Smooth muscle cell (in vitro differentiated cells): Measurements from ENCODE around the gene PDK3. TPM values are rescaled to one million over a fixed set of nuclear protein-coding genes. Genes with fewer than 3 reads are reported as not detected.

ENCODE experiments used
- DNase-seq: peaks from one replicate; lab custom pipeline; 2025; ENCODE audit not compliant: unreplicated experiment; lab: John Stamatoyannopoulos, UW
- H2AFZ ChIP-seq: fragments of 200-600 bp; sonication (generic); 2 replicates; pipeline ENCODE4 v1.6.0; 2016; ENCODE audit warnings: antibody characterized with exemption, low read depth, mild to moderate bottlenecking
- H3F3A ChIP-seq: fragments of 200-600 bp; sonication (generic); 2 replicates; pipeline ENCODE4 v1.6.0; 2017; ENCODE audit warnings: antibody characterized with exemption, low read depth
- H3K27ac ChIP-seq: fragments of 200-600 bp; sonication (generic); 2 replicates; pipeline ENCODE4 v1.5.1; 2016; ENCODE audit warnings: low read depth, mild to moderate bottlenecking
- H3K27me3 ChIP-seq: fragments of 200-600 bp; sonication (generic); 2 replicates; pipeline ENCODE4 v1.6.1; 2016; ENCODE audit warnings: low read depth, mild to moderate bottlenecking
- H3K36me3 ChIP-seq: fragments of 200-600 bp; sonication (generic); 2 replicates; pipeline ENCODE4 v1.5.1; 2016; ENCODE audit warnings: low read depth
- H3K4me1 ChIP-seq: fragments of 200-600 bp; sonication (generic); 2 replicates; pipeline ENCODE4 v1.5.1; 2016; ENCODE audit warnings: low read depth
- H3K4me2 ChIP-seq: fragments of 200-600 bp; sonication (generic); 2 replicates; pipeline ENCODE4 v1.6.0; 2016; ENCODE audit warnings: mild to moderate bottlenecking
- H3K4me3 ChIP-seq: fragments of 200-600 bp; sonication (generic); 2 replicates; pipeline ENCODE4 v1.5.1; 2016; ENCODE audit warnings: mild to moderate bottlenecking
- H3K79me2 ChIP-seq: fragments of 200-600 bp; sonication (generic); 2 replicates; pipeline ENCODE4 v1.6.0; 2016; ENCODE audit warnings: low read depth, mild to moderate bottlenecking
- H3K9ac ChIP-seq: fragments of 200-600 bp; sonication (generic); 2 replicates; pipeline ENCODE4 v1.6.0; 2016; ENCODE audit warnings: low read depth
- H3K9me3 ChIP-seq: fragments of 200-600 bp; sonication (generic); replicated peaks from 2 replicates; pipeline ENCODE4 v1.5.1; 2016; ENCODE audit warnings: low read depth
- H4K20me1 ChIP-seq: fragments of 200-600 bp; sonication (generic); 2 replicates; pipeline ENCODE4 v1.6.0; 2016; ENCODE audit warnings: low read depth
- WGBS: methylation state at CpG from one replicate; pipeline ENCODE4 v1.1.7; 2016; ENCODE audit warnings: low lambda C conversion rate; 5-methylcytosine and 5-hydroxymethylcytosine counted together
- polyA plus RNA-seq: library from polyadenylated mRNA; unstranded; fragments of >200 nt; fragmentation: Nextera tagmentation; extraction: Ambion mirVana; gene quantifications from 2 replicates; pipeline ENCODE4 v1.2.1, GENCODE V29; 2016
- total RNA-seq: library from RNA; depleted of rRNA; stranded (reverse); fragments of >200 nt; gene quantifications from 2 replicates; pipeline ENCODE4 v1.2.3, GENCODE V29; 2014
- TF ChIP-seq, protein P1 (sequence below): fragments of 200-600 bp; sonication (generic); IDR thresholded peaks from 2 replicates; pipeline ENCODE4 v1.5.1; 2017; ENCODE audit warnings: borderline replicate concordance, mild to moderate bottlenecking, antibody characterized with exemption; ENCODE audit not compliant: insufficient read depth, poor library complexity, severe bottlenecking

The PDK3 gene
- total and polyA plus RNA-seq, 2 experiments from 2014 or later, result 27.1 to 30.7 TPM

- no peak overlapping the region for H3K4me2 ChIP-seq
- WGBS, result 91% methylated on average over 5 of the region's 5 CpGs
Measured at GRCh38 chrX:24561121-24561520, 96.0 kb downstream of the PDK3 start.

DNA sequence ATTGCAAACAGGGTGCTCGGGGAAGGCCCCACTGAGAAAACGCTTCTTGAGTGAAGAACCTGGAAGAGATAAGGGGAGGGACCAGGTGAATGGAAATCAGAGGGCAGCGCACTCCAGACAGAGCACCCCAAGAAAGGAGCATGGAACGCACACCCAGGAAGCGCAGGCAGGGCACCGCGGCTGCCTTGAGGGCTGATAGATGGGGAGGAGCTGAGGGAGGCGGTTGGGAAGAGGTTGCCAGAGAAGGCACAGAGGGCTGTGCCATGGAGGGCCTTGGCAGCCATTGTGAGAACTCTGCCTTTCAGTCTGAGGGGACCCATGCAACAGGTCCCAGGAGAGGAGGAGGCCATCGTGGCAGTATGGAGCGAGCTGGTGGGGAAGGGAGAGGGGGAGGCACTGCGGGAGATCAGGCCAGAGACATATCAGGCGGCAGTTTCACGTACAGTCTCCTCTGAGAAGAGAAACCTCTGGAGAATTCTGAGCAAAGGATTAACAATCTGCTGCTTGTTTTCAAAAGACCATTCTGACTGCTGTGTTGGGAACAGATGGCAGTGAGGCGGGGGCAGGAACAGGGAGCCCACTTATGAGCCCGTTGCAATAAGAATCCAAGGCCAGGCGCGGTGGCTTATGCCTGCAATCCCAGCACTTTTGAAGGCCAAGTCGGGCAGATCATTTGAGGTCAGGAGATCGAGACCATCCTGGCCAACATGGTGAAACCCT is 98.4 kb downstream of the PDK3 start:
- H2AFZ ChIP-seq, result no peak overlapping the region
- H3K79me2 ChIP-seq, result no peaks in the 10 kb centered on the region
- TF ChIP-seq, protein P1, sequence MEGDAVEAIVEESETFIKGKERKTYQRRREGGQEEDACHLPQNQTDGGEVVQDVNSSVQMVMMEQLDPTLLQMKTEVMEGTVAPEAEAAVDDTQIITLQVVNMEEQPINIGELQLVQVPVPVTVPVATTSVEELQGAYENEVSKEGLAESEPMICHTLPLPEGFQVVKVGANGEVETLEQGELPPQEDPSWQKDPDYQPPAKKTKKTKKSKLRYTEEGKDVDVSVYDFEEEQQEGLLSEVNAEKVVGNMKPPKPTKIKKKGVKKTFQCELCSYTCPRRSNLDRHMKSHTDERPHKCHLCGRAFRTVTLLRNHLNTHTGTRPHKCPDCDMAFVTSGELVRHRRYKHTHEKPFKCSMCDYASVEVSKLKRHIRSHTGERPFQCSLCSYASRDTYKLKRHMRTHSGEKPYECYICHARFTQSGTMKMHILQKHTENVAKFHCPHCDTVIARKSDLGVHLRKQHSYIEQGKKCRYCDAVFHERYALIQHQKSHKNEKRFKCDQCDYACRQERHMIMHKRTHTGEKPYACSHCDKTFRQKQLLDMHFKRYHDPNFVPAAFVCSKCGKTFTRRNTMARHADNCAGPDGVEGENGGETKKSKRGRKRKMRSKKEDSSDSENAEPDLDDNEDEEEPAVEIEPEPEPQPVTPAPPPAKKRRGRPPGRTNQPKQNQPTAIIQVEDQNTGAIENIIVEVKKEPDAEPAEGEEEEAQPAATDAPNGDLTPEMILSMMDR, result no peak
- no peak overlapping the region for H3K27ac ChIP-seq
- H3K27me3 ChIP-seq, result no peaks in the 10 kb centered on the region
- H3F3A ChIP-seq, result no peaks in the 10 kb centered on the region
- WGBS, result 91% methylated on average over 19 of the region's 19 CpGs
- H4K20me1 ChIP-seq, result no peaks in the 10 kb centered on the region
- no peak overlapping the region for H3K9ac ChIP-seq
- no peaks in the 10 kb centered on the region for H3K4me1 ChIP-seq
- DNase-seq, result no peak
- no peak overlapping the region for H3K4me2 ChIP-seq
- H3K4me3 ChIP-seq, result no peak overlapping the region
- no peaks in the 10 kb centered on the region for H3K9me3 ChIP-seq
- H3K36me3 ChIP-seq, result no peaks in the 10 kb centered on the region

More at GRCh38 chrX:24561121-24561520, 96.0 kb downstream of the PDK3 start:
- Histone ChIP-seq H3K9ac (no peak overlapping the region), H3K4me1 (no peaks in the 10 kb centered on the region), H3K9me3 (no peaks in the 10 kb centered on the region), H3K36me3 (no peaks in the 10 kb centered on the region), H2AFZ (no peak overlapping the region), H3F3A (no peaks in the 10 kb centered on the region), H4K20me1 (no peaks in the 10 kb centered on the region), H3K27ac (no peak overlapping the region), H3K79me2 (no peaks in the 10 kb centered on the region), H3K27me3 (no peaks in the 10 kb centered on the region), H3K4me3 (no peak overlapping the region)
- no peak for DNase-seq
- TF ChIP-seq, protein P1, result peak; percentile 11

DNA sequence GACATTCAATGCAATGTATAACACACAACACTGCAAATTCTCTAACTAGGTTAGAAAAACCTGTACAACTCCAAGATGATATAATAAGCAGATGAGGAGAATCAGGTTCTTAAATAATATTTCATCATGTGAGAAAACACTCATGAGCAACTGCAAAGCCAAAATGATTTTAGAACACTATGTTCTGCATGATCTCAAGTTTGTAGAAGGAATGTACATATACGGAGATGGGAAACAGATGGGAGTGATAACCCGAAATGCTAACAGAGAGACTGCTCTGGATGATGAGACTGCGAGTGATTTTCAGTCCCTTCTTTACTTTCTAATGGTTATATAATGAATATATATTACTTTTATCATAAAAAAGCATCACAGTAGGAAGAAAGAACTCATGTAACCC is 101.2 kb downstream of the PDK3 start:
- no peak for DNase-seq
- no peaks in the 10 kb centered on the region for H3K9me3 ChIP-seq
- no peaks in the 10 kb centered on the region for H3K27me3 ChIP-seq
- no peaks in the 10 kb centered on the region for H3K4me1 ChIP-seq
- whole genome bisulfite sequencing, result 93% methylated on average over 3 of the region's 3 CpGs
- no peak overlapping the region for H3K27ac ChIP-seq
- H3K79me2 ChIP-seq, result no peaks in the 10 kb centered on the region
- no peak overlapping the region for H3K4me2 ChIP-seq
- no peak overlapping the region for H2AFZ ChIP-seq
- TF ChIP-seq, protein P1, result no peak
- no peaks in the 10 kb centered on the region for H3F3A ChIP-seq
- no peaks in the 10 kb centered on the region for H4K20me1 ChIP-seq
- H3K36me3 ChIP-seq, result no peaks in the 10 kb centered on the region
- H3K9ac ChIP-seq, result no peak overlapping the region
- no peak overlapping the region for H3K4me3 ChIP-seq

GRCh38 chrX:24567169-24567568 is 102.1 kb downstream of the PDK3 start:
- H3K27ac ChIP-seq, result no peak overlapping the region

More at GRCh38 chrX:24567169-24567568, 102.1 kb downstream of the PDK3 start:
- Histone ChIP-seq H3K27me3 (no peaks in the 10 kb centered on the region), H2AFZ (no peak overlapping the region), H3F3A (no peaks in the 10 kb centered on the region), H3K4me1 (no peaks in the 10 kb centered on the region), H3K9ac (no peak overlapping the region), H3K4me2 (no peak overlapping the region), H3K36me3 (no peaks in the 10 kb centered on the region), H3K4me3 (no peak overlapping the region), H4K20me1 (no peaks in the 10 kb centered on the region), H3K9me3 (no peaks in the 10 kb centered on the region), H3K79me2 (no peaks in the 10 kb centered on the region)
- WGBS, result 93% methylated on average over 4 of the region's 4 CpGs
- DNase-seq, result no peak
- TF ChIP-seq, protein P1, result no peak
